GM15510 (cell line): Measurements from ENCODE around the gene XYLB.

Source experiments
- POLR2A ChIP-seq: IDR thresholded peaks from 3 replicates; pipeline ENCODE4 v1.6.1; 2011; ENCODE audit warnings: borderline replicate concordance; ENCODE audit not compliant: insufficient read length; ENCODE audit errors: extremely low read depth

XYLB gene

GRCh38 chr3:38387862-38388261, 41.3 kb downstream of the XYLB start:
- TF ChIP-seq POLR2A = no peak

- TF ChIP-seq POLR2A = no peak
These were observed 46.1 kb downstream of the XYLB start for GRCh38 chr3:38392604-38393163.

DNA sequence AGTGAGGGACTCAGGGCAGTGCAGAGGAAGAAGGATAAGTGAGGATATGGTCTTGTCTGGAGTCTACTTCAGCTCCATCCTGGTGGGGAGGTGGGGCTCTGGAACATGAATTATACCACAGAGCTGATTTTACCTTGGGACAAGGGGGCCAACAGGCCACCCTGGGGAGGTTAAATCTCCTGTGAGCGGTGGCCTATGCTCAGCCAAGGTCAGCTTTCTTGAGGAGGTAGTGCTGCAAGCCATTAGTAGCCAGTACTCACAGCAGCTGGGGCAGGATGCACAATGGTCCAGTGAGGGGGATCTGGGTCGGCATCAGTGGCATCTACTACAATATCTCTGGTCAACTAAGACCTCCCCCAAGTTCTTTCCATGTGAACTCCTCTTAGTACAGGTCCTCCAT, 49.7 kb downstream of the XYLB start:
- TF ChIP-seq POLR2A = no peak

- TF ChIP-seq POLR2A = no peak
These were observed 50.3 kb downstream of the XYLB start for GRCh38 chr3:38396861-38397260.

DNA sequence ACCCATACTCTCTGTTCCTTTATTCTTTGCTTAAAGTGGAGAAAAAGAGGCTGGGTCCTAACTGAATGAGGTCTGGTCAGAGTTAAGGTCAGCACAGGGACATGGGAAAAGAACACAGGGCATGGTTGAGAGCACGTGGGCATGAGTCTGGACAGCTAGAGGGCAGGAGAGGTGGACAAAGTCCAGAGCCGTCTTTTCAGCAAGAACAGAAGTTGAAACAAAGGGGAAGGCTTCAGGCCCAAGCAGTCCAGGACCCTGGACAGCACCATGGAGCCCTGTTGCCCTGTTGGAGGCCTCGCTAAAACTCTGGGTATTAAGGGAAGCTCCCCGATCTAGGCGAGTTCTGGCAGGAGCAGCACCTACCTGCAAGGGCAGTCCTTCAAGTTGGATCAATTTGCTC, 50.7 kb downstream of the XYLB start:
- no peak for TF ChIP-seq POLR2A

- TF ChIP-seq POLR2A = no peak
These were observed 54.8 kb downstream of the XYLB start for GRCh38 chr3:38401246-38401962.

DNA sequence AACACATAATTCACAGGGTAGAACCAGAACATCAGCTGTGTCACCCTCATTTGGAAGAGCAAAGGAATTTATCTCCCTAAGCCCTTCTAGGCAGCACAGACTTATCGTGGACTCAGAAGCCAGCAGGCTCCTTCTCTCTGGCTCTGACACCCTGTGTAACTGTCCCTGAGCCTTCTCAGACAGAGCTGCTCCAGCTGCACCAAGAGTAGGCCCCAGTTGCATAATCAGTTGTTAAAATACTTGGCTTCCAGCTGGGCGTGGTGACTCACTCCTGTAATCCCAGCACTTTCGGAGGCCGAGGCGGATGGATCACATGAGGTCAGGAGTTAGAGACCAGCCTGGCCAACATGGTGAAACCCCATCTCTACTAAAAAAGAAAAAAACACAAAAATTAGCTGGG, 57.7 kb downstream of the XYLB start:
- TF ChIP-seq POLR2A = no peak

DNA sequence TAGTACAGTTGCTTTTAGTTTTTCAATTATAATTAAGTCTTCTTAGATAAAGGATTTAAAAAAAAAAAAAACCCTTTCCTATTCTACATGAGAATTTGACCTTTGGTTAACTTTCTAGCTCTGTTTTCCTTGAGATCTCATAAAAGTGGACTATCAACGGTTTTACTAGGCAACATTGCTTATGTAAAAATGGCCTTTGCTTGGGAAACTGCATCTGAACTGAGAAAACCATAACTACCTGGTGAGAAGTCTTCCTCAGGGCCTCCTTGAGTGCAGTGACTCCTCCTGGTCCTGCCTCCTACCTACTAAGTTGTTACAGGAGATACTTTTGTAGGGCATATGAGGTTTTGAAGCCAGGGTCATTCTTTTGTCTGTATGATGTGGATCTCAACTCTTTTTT, 65.0 kb downstream of the XYLB start:
- no peak for TF ChIP-seq POLR2A

DNA sequence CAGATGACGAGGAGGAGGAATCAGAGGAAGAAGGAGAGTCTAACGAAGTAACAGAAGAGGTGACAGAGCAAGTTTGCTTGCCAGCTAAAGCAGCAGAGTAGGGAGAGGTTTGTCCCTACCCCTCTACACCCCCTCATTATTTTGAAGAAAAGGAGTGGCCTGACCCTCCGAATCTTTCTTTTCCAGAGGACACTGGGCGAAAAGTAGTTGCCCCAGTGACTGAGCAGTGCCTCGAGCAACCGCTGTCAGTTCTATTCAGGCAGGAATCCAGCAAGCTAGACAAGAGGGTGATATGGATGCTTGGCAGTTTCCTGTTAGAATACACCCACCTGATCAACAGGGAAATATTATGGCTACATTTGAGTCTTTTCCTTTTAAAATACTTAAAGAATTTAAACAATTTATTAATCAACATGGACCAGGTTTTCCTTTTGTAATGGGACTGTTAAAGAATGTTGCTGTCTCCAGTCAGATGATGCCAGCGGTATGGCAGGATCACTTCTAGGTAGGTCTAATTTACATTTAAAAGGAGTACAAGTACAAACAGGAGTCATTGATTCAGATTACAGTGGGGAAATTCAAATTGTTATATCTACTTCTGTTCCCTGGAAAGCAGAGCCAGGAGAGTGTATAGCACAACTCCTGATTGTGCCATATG, 75.2 kb downstream of the XYLB start:
- TF ChIP-seq POLR2A = no peak

DNA sequence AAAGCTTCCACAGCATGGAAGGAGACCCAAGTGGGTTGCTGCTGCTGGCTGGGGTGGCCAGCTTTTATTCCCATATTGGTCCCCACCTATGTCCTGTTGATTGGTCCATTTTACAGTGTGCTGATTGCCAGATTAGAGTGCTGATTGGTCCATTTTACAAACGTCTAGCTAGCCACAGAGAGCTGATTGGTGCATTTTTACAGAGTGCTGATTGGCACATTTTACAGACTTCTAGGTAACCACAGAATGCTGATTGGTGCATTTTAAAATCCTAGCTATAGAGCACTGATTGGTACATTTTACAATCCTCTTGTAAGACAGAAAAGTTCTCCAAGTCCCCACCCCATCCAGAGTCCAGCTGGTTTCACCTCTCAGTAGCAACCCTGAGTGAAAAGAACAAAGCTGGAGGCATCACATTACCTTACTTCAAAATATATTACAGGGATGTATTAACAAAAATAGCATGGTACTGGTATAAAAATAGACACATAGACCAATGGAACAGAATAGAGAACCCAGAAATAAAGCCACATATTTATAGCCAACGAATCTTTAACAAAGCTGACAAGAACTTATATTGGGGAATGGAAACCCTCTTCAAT, 99.6 kb downstream of the XYLB start:
- TF ChIP-seq POLR2A = no peak

DNA sequence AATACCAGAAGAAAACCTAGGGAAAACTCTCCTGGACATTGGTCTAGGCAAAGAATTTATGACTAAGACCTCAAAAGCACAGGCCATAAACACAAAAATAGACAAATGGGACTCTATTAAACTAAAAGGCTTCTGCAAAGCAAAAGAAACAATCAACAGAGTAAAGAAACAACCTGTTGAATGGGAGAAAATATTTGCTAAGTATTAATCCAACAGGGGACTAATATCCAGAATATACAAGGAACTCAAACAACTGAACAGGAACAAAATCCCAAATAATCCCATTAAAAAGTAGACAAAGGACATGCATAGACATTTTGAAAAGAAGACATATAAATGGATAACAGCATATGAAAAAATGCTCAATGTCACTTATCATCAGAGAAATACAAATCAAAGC, 100.2 kb downstream of the XYLB start:
- TF ChIP-seq POLR2A = no peak

GRCh38 chr3:38450853-38451252, 104.3 kb downstream of the XYLB start:
- no peak for TF ChIP-seq POLR2A

DNA sequence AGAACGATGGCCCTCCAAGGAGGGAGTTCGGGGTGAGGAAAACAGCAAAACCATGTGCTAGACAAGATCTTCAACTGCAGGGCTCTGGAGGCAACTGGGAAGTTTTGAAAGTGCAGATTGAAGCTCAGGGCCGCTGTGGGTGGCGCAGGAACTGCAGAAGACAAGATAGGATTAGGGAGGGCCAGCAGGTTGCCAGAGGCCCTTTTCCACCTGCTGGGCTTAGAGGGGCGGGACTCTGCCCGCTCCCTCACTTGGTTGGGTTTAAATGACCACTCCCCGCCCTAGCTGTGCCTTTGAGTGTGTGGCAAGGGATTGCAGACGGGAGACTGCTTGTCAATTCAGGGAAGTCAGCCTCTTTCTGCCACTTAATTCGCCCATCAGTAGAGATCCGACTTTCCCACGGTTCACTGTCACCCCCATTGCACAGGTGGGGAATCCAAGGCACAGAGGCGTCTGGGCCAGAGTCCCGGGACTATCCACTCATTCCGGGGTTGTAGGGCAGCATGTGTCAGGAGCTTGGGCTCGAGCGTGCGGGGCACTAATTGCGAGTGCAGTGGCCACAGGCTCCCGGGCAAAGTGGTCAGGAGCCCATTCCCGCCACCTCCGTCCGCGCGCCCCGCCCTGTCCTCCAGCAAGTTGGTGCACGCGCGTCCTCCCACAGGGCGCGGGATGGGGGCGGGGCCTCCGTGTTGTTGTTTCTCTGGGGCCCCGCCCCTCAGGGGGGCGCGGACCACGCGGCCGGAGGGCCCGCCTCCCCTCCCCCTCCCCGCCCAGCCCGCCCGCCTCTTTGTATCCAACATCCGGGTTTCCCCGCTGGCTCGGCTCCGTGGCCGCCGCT, 106.7 kb downstream of the XYLB start, which contains the start of gene ACVR2B:
Gene ACVR2B (plus strand): TSS at position 816 of the 838 bp plus-strand sequence. CDS start 433 bp downstream, outside the sequence.
- no peak for TF ChIP-seq POLR2A

DNA sequence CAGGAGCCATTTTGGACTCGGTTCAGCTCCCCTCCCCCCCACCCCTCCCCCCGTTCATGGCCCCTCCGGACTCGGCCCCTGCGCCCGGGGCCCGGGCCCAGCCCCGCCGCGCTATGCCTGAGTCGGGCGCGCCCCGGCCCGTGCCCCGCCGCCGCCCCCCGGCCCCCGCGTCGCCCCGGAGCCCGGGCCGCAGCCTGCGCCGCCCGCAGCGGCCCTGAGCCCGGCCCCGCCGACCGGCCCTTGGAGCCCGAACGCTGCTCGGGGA, 107.3 kb downstream of the XYLB start:
- TF ChIP-seq POLR2A = no peak

GRCh38 chr3:38454178-38454883, 107.7 kb downstream of the XYLB start:
- no peak for TF ChIP-seq POLR2A

GRCh38 chr3:38454884-38455638, 108.5 kb downstream of the XYLB start:
- TF ChIP-seq POLR2A = no peak
